Lower lobe of right lung (tissue), 2 donors: ENCODE results near the gene TSPAN9. TPM values are rescaled to one million over a fixed set of nuclear protein-coding genes. Genes with fewer than 3 reads are reported as not detected.

ENCODE experiments used
- ATAC-seq, 2 donors: fragments of 200-7000 bp; cut with Tn5 transposase; one replicate each; pipeline ENCODE4 v1.9.1; 2020 to 2022; ENCODE audit warnings: mild to moderate bottlenecking in 2 of 2, moderate library complexity in 2 of 2
- DNase-seq: peaks from one replicate; pipeline ENCODE4 v3.0.0-alpha.2; 2020
- H3K27ac ChIP-seq: fragments of 200-600 bp; one replicate; pipeline ENCODE4 v1.8.0; 2022
- H3K27me3 ChIP-seq: fragments of 200-600 bp; one replicate; pipeline ENCODE4 v1.8.0; 2022; ENCODE audit warnings: low read depth
- H3K36me3 ChIP-seq: fragments of 200-600 bp; one replicate; pipeline ENCODE4 v1.8.0; 2022; ENCODE audit warnings: mild to moderate bottlenecking
- H3K4me1 ChIP-seq: fragments of 200-600 bp; one replicate; pipeline ENCODE4 v1.8.0; 2022
- H3K4me3 ChIP-seq: fragments of 200-600 bp; one replicate; pipeline ENCODE4 v1.8.0; 2022; ENCODE audit warnings: mild to moderate bottlenecking
- H3K9me3 ChIP-seq: fragments of 200-600 bp; one replicate; pipeline ENCODE4 v1.8.0; 2022
- intact Hi-C: fragments of 100-400 bp; cut with DNase I; formaldehyde crosslinking; loops from one replicate; pipeline ENCODE4 v1.11.0; 2022
- total RNA-seq: library from RNA; stranded (reverse); fragmentation: NEBNext Ultra II Directional; extraction: Animal tissue kit (Norgen Biotek cat#: 25700); gene quantifications from one replicate; pipeline ENCODE4 v1.2.1, GENCODE V29; 2021
- TF ChIP-seq, protein P1 (sequence below): fragments of 200-600 bp; IDR thresholded peaks from one replicate; pipeline ENCODE4 v1.8.0; 2022; ENCODE audit warnings: antibody characterized with exemption, mild to moderate bottlenecking
- donor health status: DM: no; HTN: yes; CAD: no; lungs with severe emphysema.

The TSPAN9 gene
- total RNA-seq, 1 donor from 2014 or later, result 61.1 TPM

DNA sequence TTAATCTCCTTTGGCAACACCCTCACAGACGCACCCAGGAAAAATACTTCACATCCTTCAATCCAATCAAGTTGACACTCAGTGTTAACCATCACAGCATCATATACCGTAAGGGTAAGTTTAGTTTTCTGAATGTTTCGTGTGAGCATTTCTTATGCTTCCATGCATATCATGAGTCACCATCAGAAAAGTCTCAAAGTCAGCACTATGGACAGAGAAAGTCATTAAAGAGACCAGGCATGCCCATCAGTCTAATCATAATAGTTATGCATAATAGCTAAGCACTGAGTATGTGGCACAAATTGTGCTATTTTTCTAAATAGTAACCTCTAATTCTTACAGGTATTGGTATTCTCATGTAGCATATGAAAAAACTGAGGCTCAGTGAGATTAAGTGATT, 255.0 kb downstream of the TSPAN9 start:
- H3K36me3 ChIP-seq, result no peaks in the 10 kb centered on the region
- no peak overlapping the region for H3K27ac ChIP-seq
- intact Hi-C loops, result no loop called here
- no peak for ATAC-seq
- H3K27me3 ChIP-seq, result no peaks in the 10 kb centered on the region
- H3K4me1 ChIP-seq, result no peaks in the 10 kb centered on the region
- no peak for DNase-seq
- TF ChIP-seq, protein P1, sequence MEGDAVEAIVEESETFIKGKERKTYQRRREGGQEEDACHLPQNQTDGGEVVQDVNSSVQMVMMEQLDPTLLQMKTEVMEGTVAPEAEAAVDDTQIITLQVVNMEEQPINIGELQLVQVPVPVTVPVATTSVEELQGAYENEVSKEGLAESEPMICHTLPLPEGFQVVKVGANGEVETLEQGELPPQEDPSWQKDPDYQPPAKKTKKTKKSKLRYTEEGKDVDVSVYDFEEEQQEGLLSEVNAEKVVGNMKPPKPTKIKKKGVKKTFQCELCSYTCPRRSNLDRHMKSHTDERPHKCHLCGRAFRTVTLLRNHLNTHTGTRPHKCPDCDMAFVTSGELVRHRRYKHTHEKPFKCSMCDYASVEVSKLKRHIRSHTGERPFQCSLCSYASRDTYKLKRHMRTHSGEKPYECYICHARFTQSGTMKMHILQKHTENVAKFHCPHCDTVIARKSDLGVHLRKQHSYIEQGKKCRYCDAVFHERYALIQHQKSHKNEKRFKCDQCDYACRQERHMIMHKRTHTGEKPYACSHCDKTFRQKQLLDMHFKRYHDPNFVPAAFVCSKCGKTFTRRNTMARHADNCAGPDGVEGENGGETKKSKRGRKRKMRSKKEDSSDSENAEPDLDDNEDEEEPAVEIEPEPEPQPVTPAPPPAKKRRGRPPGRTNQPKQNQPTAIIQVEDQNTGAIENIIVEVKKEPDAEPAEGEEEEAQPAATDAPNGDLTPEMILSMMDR, result no peak
- H3K9me3 ChIP-seq, result no peaks in the 10 kb centered on the region
- no peak overlapping the region for H3K4me3 ChIP-seq

DNA sequence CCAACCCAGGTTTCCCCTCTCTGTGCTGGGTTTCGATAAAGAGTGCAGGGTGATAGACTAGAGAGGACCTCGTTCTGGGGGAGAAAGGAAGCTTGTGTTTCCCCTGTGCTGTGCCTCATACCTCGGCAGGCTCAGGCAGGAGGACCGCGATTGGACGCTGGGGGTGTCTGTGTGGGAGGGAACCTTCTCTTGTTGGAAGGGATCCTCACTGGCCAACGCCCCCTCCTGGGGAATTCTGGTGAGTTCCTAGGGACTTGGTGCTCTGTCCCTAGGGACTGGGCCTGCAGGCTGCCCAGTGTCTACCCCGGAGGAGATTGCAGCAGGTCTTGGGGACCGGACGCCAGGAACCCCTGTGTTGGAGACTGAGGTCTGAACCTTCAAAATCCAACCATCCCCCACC, 256.4 kb downstream of the TSPAN9 start:
- intact Hi-C loops, result no loop called here
- DNase-seq (no peak), ATAC-seq (peak; percentile 10 to 20)
- H3K4me3 ChIP-seq, result no peak overlapping the region
- H3K27me3 ChIP-seq, result no peaks in the 10 kb centered on the region
- no peaks in the 10 kb centered on the region for H3K4me1 ChIP-seq
- no peaks in the 10 kb centered on the region for H3K9me3 ChIP-seq
- TF ChIP-seq, protein P1, result no peak
- no peak overlapping the region for H3K27ac ChIP-seq
- H3K36me3 ChIP-seq, result no peaks in the 10 kb centered on the region

DNA sequence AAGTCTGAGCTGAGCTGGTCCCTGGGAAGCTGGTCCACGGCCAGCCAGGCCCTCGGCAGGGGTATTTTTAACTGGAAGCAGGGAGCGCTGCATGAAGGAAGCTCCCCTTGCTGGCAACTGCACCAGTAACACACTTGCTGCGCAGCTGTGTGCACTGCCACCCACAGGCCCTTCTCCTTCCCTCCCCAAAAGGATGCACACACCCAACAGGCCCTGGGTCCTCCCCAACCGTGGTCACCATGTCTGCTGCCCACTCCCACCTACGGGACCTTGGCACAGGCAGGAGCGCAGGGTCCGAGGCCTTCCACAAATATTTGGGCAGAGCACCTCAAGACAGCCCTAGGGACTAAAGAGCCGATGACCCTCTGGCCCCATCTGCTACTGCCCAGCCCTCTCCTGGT, 256.8 kb downstream of the TSPAN9 start:
- Histone ChIP-seq H3K27me3 (no peaks in the 10 kb centered on the region), H3K27ac (no peak overlapping the region), H3K4me1 (no peaks in the 10 kb centered on the region), H3K36me3 (no peaks in the 10 kb centered on the region), H3K9me3 (no peaks in the 10 kb centered on the region), H3K4me3 (no peak overlapping the region)
- peak in 1 of 2 donors; percentile 10 for ATAC-seq
- intact Hi-C loops, result no loop called here
- TF ChIP-seq, protein P1, result no peak
- DNase-seq, result no peak

DNA sequence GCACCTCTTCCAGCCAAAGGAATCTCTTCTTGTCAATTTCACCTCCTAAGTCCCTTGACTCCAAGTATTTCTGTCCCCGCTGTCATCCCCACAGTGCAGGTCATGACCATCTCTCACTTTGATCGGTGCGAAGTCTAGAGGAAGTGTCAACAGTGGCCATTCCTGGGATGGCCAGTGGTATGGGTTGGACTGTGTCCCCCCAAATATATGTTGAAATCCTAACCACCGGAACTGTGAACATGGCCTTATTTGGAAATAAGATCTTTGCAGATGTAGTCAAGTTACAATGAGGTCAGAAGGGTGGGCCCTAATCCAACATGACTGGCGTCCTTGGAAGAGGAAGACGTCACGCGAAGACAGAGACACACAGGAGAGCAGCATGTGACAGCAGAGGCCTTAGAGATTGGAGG, 257.9 kb downstream of the TSPAN9 start:
- H3K27ac ChIP-seq, result no peak overlapping the region
- no peaks in the 10 kb centered on the region for H3K9me3 ChIP-seq
- DNase-seq, result no peak
- ATAC-seq, result no peak
- peaks cover 2% of the 10 kb centered on the region for H3K27me3 ChIP-seq
- no peaks in the 10 kb centered on the region for H3K4me1 ChIP-seq
- H3K36me3 ChIP-seq, result no peaks in the 10 kb centered on the region
- TF ChIP-seq, protein P1, result no peak
- intact Hi-C loops, result no loop called here
- no peak overlapping the region for H3K4me3 ChIP-seq

Other genes starting within 250 kb of the TSPAN9 start
- 0.77 TPM for gene NRIP2, start 242.3 kb upstream of the TSPAN9 start, total RNA-seq
- gene TEX52, start 220.3 kb upstream of the TSPAN9 start, total RNA-seq, result not detected
- 3.2 TPM for gene FOXM1, start 200.2 kb upstream of the TSPAN9 start, total RNA-seq
- gene RHNO1, start 200.2 kb upstream of the TSPAN9 start, total RNA-seq, result 12.8 TPM
- 15.4 TPM for gene TULP3, start 186.5 kb upstream of the TSPAN9 start, total RNA-seq
- 27.3 TPM for gene TEAD4, start 118.0 kb upstream of the TSPAN9 start, total RNA-seq